ENCODE measurements around the gene MANBA.
"Not testable (repeated sequence)": the region's sequence is repeated elsewhere in the genome, so short reads cannot be mapped to it uniquely, and the experiment has no call there.

Gene MANBA

DNA sequence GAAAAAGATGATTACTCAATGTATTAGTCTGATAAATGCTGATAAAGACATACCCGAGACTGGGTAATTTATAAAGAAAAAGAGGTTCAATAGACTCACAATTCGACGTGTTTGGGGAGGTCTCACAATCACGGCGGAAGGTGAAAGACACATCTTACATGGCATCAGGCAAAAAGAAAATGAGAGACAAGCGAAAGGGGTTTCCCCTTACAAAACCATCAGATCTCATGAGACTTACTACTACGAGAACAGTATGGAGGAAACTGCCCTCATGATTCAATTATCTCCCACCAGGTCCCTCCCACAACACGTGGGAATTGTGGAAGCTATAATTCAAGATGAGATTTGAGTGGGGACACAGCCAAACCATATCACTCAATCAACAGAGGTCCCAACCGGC lies 141.7 kb downstream of the MANBA start:
- DNase-seq: not testable (repeated sequence)

DNA sequence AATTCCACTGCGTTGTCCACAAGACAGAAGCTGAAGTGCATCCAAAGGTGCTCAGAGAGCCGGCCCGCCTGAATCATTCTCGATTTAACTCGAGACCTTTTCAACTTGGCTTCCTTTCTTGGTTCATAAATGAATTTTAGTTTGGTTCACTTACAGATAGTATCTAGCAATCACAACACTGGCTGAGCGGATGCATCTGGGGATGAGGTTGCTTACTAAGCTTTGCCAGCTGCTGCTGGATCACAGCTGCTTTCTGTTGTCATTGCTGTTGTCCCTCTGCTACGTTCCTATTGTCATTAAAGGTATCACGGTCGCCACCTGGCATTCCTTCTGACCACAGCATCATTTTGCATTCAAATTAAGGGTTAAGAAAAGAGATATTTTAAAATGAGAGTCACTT lies 144.1 kb downstream of the MANBA start:
- no peak for DNase-seq

DNA sequence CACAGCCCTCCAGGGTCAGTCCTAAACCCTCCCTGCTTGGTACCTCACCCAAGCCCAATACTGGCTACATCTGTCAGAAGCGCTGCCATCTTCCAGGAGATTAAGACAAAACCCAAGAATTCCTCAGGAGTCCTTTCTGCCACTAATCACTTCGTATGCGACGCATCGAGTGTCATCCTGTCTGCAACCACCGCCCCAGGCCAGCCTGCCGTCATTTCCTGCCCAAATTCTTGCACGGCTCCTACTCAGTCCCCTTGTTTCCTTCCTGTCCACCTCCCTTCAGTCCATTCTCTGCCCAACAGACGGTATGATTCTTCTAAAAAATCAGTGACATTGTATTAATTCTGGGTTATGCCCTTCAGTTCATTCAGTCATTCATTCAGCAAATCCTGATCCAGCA lies 146.0 kb downstream of the MANBA start:
- DNase-seq: no peak

DNA sequence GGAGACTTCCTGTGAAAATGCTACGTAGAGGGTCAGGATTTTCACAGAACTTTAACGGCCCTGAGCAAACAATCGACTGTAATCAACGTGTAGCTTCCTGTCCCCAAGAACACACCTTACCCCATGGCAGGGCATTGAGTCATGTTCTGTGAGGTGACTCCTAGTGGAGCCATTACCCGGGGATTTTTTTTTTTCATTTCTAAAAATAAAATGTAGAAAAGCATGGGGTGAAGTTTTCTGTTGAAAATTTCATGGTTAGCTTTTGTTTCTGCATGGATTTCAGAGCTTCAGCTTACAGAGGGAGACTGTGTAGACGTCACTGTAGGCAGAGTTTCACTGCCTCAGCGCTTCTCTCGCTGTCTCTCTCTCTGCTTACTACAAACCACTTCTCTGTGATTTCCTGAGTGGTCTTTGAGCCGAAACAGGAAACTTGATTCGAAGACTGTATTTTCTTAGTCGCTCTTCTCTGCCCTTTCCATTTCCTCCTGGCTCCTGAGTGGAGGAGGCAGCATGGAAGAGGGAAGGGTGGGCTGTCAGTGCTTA lies 147.9 kb downstream of the MANBA start:
- no peak for DNase-seq

DNA sequence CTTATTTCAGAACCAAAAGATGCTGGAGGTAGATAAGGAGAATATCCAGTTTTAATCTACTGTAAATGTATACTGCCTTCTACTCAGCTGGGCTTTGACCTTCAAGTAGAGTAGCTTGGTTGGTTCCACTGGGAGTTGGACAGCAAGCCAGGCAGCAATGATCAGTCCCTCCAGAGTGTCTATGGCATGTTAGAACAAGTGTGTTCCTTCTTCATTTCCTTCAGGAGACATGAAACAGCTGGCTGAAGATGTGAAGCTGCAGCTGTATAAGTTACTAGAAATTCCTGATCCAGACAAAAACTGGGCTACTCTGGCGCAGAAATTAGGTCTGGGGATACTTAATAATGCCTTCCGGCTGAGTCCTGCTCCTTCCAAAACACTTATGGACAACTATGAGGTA lies 148.6 kb downstream of the MANBA start:
- DNase-seq: no peak

DNA sequence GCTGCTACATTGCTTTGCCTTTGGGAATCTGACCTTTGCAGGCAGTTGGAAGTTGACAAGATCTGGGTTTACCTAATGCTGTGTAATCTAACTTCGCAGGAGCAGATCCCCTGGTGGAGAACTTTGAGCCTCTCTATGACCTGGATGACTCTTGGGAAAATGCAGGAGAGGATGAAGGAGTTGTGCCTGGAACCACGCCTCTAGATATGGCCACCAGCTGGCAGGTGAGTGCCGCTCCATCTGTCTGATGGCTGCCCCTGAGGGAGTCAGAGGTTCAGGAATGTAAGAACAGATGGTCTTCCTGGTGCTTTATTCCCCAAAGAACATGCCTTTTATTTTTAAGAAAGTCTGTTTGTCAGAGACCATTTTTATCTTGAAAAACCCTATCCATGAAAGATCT lies 150.3 kb downstream of the MANBA start:
- DNase-seq: no peak

DNA sequence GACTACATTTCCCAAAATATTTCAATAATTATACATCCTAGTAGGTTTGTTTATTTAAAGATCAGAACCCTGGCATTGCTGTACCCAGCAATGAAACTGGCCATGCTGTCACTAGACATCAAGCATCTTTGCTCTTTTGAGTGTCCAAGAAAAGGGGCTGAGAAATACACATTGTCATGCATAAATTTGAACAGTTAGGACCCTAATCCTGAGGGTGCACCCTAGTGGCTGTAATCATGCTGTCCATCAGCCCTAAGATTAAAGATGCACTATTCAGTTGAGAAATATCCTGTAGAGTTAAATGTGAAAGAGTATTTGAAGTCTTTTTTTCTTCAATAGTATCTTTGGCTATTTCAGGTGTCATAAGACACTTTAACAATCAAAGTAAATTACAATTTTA lies 150.8 kb downstream of the MANBA start:
- DNase-seq: no peak

DNA sequence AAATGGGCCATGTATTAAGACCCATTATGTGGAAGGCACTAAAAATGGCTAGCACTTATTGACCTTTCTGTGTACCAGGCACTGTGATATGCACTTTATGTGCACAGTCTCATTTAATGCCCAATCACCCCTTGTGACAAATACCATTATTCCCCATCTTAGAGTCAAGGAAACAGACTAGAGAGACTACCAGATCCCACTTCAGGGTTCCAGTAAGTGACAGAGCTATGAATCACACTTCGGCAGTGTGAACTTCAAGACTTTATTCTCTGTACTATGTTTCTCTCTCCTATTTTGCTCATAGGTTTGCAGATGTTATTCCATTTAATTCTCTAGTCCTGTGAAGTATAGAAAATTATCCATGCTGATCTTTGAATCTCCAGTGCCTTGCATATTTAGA lies 152.6 kb downstream of the MANBA start:
- no peak for DNase-seq

DNA sequence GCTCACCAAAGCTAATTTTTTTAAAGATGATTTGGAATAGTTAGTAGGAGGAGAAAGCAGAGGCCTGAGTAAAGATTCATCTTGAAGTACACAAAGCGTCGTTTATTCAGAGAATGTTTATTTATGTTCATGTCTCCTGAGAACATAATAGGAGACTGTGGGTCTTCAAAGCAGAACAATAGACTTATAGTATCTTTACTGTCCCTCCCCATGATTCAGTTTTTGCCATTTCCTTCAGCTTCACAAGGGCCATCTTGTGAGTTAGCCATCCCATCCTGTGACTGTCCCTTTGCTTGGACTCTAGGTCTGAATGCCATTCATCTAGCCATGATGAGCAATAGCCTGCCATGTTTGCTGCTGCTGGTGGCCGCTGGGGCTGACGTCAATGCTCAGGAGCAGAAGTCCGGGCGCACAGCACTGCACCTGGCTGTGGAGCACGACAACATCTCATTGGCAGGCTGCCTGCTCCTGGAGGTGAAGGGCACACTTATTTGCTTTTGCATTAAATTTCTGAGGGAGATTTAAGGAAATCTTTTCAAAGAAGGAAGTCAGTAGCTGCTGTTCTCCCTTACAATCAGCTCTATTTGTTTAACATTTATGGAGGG lies 153.8 kb downstream of the MANBA start:
- no peak for DNase-seq

DNA sequence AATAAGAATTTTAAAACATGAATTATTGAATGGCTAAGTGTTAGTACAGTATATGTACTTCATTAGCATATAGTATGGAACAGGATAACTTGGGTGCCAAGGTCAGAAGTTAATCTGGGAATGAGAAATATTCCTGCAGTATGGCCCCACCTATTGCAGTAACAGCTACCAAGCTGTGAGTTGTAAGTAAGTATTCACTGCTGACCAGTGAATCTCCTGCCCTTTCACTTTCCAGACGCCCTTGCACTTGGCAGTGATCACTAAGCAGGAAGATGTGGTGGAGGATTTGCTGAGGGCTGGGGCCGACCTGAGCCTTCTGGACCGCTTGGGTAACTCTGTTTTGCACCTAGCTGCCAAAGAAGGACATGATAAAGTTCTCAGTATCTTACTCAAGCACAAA lies 154.5 kb downstream of the MANBA start:
- DNase-seq: no peak

DNA sequence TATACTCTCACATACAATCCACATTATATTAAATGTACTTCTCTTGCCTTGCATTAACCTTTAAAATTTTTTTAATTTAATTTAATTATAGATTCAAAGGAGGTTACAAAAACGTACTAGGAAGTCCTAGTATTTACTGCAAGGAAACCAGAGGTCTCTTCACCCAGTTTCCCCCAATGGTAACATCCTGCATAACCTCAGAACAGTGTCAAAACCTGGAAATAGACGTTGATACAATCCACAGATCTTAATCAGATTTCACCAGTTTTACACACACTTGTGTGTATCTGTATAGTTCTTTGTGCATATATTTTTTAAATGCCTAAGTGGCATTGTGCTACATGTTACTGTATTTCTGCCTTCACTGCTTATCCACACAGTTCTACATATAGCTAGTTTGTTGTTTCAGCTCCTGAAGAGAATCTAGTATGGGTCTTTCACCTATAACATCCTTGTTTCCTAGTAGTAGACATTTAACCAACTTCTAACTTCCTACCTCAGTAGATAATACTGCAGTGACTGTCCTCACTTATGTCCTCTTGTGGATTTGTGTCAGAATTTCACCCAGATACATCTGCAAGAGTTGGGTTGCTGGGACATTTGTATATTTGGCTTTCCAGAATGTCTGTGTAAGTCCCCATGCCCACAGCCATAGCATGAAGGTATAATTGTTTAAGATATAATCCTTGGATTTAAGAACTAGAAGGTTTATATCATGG lies 156.4 kb downstream of the MANBA start:
- DNase-seq: no peak

DNA sequence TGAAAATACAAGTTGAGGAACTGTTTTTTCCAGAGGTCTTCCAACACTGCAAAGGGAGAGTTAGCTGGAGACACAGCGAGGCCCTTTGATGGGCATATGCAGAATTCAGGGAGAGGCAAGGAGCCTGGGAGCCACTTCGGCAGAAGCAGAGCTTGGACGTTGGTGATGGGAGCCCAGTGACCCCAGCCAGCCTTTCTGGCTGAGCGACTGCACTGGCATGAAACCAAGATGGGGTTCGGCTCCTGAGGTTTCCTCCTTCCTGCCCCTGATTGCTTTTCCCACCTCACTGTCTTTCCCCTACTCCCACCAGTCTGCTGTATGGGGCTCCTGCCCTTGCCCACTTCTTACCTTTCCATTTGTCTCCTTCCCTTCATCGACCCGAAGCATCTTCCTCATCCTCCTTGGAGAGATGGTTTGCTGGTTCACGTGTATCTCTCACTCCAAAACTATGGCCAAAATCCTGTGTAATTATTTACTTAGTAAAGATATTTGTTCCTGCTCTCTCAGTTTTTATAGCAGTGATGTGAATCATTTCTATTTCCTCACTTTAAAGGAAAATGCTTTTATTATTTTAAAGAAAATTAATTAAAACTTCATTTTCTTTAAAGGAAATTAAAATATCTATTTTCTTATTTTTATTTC lies 159.1 kb downstream of the MANBA start:
- DNase-seq: no peak

DNA sequence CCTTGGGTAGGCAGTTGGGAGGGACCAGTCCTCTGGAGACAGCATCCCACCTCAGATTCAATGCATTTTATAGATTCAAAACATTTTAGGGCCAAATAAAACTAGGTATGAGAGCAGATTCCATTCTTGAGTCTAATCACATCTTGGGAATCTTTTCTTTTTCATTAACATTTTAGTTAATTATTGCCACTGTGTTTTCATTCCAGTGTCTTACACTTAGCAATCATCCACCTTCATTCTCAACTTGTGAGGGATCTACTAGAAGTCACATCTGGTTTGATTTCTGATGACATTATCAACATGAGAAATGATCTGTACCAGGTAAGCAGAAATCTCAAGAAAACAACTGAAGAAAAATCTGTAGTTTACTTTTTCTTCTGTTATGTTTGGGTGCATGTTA lies 160.1 kb downstream of the MANBA start:
- DNase-seq: no peak

DNA sequence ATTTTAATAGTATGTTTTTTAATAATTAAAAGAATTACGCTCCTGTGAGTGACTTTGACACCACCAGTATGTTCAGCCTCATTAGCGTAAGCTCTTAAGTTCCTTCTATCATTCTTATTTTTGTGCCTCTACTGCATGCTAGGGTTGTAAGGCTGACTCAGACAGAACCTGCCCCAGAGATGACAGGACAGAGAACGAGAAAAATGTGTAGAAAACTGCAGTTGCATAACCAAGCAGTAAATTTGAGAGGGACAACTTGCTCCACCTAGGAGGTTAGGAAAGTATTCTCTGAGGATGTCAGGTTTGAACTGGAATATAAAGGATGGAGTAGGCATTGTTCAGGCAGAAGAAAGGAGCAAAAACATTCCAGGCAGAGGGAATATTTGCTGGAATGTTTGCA lies 160.9 kb downstream of the MANBA start:
- no peak for DNase-seq

DNA sequence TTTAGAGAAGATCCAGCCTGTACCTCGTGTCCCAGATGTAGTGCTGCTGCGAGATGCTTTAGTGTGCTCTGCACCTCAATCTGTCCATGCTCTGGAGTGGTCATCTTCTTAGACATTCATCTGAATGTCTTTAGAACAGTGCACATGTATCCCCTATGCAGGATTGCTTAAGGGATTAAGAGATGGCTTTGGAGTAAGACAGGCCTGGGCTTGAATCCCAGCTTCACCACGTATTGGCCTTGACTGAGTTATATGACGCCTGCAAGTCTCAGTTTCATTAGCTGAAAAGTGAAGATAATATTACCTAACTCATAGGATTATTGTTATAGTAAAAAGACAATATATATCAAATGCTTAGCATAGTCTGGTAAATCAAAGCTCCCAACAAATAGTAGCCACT lies 161.3 kb downstream of the MANBA start:
- DNase-seq: no peak

DNA sequence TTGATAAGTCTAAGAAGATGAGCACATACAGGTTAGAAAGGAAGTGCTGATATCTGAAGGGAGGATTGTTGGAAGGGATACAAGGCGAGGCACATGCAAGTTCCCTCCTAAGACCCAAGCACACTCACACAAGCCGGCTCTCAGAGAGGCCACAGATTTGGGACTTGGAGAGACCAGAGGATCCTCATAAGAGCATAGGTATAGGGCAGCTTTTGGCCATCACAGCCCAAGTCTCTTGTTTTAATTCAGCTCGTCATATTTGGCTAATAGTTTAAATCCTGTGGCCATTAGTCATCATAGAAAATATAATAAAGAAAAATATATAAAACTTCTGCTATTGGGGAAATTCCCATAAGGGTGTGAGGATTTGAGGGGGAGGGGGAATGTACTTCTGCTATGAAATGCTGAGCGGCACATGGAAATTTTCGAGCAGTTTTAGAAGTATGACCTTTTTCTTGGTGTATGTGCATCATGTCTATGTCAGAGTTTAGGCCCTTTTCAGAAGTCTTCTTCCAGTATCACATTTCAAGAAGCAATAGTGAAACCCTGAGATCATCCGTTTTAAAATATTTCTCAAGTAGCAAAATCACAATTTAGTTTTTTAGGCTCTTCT lies 161.9 kb downstream of the MANBA start:
- DNase-seq: no peak

DNA sequence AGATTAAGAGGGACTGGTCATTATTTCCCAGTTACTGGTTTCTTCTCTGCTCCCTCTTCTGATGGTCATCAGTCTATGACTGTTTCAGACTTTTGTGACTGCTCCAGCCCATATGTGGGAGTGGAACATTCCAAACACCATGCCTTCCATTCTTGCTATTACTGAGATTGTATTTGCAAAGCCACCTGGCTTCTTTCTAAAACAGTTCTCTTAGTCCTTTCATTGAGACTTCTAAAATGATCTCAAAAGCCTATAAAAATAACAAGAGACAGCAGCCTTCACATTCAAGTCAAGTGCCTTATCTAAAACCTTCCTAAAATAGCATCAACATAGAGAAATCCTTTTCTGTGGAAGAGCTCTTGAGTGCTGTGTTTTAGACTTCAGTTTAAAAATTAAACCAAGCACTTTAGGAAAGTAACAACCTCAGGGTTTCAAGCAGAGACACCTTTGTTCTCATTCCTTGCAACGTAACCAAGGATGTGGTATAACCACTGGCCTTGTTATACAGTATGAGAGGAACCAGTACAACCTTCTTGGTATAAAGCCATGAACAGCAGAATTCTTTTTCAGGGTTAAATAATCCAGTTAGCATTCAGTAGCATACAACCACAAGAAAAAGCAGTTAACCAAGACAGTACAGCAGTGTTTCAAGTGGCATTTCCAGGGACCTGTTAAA lies 162.5 kb downstream of the MANBA start:
- no peak for DNase-seq

DNA sequence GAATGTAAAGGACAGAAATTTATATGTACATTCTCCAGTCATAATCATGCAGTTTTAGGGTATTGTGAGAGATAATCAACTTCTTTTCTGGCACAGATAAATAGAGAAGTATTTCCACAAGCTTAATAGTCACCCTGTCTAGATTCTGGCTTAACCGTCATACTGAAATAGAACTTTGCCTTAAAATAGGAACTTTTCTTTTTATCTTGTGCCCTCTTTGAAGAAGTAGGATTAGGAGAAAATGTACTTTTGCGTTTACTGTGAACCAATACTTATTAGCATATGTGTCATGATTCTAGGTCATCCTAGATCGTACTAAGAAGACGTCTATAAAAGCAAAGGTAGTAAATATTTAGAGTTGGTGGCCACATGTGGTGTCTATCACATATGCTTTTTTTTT lies 164.2 kb downstream of the MANBA start:
- no peak for DNase-seq

DNA sequence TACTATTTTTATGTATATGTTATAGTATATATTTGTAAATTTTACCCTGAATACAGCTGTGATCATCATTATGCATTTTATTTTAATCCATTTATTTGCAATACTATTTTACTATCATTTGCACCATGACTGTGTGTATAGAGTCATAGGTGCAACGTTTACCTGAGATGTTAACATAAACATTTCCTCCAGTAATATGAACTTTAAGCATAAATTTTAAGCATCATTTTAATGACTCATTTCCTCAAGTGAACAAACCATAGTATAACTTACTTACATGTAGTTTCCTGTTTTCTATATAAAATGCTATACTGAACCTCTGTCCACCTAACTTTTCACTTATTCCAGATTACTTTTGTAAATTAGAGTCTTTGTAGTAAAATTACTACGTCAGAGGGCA lies 166.8 kb downstream of the MANBA start:
- no peak for DNase-seq

DNA sequence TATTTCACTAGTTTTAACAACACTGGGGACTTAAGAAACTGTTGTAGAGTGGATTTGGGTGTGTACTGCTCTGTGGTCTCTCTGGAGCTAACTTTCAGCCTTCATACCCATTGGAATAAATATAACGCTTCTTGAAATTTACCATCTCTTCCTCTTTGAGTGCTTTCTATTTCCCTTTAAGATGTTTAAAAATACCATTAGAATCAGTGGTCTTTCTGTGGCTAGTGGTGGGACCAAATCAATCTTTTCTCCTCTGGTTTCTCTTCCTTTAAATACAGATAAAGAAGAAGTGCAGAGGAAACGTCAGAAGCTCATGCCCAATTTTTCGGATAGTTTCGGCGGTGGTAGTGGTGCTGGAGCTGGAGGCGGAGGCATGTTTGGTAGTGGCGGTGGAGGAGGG lies 167.6 kb downstream of the MANBA start:
- no peak for DNase-seq

DNA sequence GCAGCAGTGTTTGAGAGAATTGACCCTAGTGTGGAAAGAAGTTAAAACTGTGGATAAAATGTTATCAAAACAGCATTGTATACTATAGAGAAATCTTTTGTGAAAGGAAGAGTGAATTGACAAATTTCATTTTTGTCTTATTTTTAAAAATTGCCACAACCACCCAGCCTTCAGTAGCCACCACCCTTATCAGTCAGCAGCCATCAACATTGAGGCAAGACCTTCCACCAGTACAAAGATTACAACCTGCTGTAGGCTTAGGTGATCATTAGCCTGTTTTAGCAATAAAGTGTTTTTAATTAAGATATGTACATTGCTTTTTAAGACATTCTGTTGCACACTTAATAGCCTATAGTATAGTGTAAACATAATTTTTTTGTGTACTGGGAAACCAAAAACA lies 168.5 kb downstream of the MANBA start:
- DNase-seq: no peak

DNA sequence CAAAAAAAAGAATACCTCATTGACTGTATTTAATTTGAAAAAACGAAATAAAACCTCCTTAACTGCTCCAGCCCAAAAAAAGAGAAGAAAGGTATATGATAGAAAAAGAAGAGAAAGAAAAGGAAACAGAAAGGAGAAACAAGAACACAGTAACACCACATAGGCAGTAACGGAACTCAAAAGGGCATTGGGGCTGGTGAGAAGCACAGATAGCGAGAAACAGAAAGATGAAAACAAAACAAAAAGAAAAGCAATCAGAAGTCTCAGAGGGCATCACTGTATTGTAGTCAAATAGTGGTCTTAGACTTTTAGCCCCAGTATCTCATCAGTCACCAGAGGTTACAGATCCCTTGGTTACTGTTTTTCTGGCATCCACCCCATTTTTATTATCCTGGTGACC lies 171.0 kb downstream of the MANBA start:
- DNase-seq: no peak

DNA sequence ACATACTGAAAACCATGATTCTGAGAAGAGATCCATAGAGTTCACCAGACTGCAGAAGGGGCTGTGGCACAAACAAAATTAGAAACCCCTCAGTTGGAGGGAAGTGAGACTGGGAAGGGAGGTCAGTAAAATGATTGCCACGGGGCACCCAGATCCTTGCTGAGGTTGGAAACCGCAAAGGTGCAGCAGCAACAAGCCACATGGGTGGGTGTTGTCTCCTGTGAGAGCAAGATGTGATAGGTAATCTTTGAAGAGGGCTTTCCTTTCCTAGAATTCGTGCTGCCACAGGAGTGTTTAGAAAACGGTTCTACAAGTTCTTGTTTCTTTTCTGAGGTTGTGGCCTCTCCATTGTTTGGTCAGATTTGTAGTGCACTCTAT lies 174.1 kb downstream of the MANBA start:
- DNase-seq: no peak

Measured in activated CD4-positive, alpha-beta T cell treated with anti-CD3 and anti-CD28 coated beads for 1 hour (primary cell).